ENCODE results near the gene TRIM71.

TRIM71 gene

GRCh38 chr3:32814361-32814760, 3.4 kb upstream of the TRIM71 start:
- H3K9me3 ChIP-seq (ENCODE audit: severe bottlenecking): peaks cover 8% of the 10 kb centered on the region
- H3K27ac ChIP-seq: no peak overlapping the region
- no peaks in the 10 kb centered on the region for H3K36me3 ChIP-seq
- no peaks in the 10 kb centered on the region for H3K27me3 ChIP-seq (ENCODE audit: insufficient read depth, low read depth, severe bottlenecking)
- no peak for DNase-seq
- H3K4me3 ChIP-seq (ENCODE audit: low read depth, low read length): no peak overlapping the region
- TF ChIP-seq CTCF (IDR thresholded peaks at IDR 0.05; ENCODE audit: low read depth, low read length): no peak

GRCh38 chr3:32815841-32816438, 1.9 kb upstream of the TRIM71 start:
- Histone ChIP-seq H3K4me3 (ENCODE audit: low read depth, low read length) (no peak overlapping the region), H3K9me3 (ENCODE audit: severe bottlenecking) (peaks cover 8% of the 10 kb centered on the region), H3K27me3 (ENCODE audit: insufficient read depth, low read depth, severe bottlenecking) (no peaks in the 10 kb centered on the region), H3K27ac (no peak overlapping the region), H3K36me3 (no peaks in the 10 kb centered on the region)
- no peak for DNase-seq
- TF ChIP-seq CTCF (IDR thresholded peaks at IDR 0.05; ENCODE audit: low read depth, low read length): no peak

- Histone ChIP-seq H3K9me3 (ENCODE audit: severe bottlenecking) (peaks cover 8% of the 10 kb centered on the region), H3K4me3 (ENCODE audit: low read depth, low read length) (no peak overlapping the region), H3K27me3 (ENCODE audit: insufficient read depth, low read depth, severe bottlenecking) (no peaks in the 10 kb centered on the region), H3K27ac (no peak overlapping the region), H3K36me3 (no peaks in the 10 kb centered on the region)
- no peak for DNase-seq
- TF ChIP-seq CTCF (IDR thresholded peaks at IDR 0.05; ENCODE audit: low read depth, low read length): no peak
Measured at GRCh38 chr3:32816439-32817256, 1.1 kb upstream of the TRIM71 start.

- DNase-seq: no peak
- no peak overlapping the region for H3K27ac ChIP-seq
- no peaks in the 10 kb centered on the region for H3K36me3 ChIP-seq
- H3K27me3 ChIP-seq (ENCODE audit: insufficient read depth, low read depth, severe bottlenecking): no peaks in the 10 kb centered on the region
- no peak overlapping the region for H3K4me3 ChIP-seq (ENCODE audit: low read depth, low read length)
- TF ChIP-seq CTCF (IDR thresholded peaks at IDR 0.05; ENCODE audit: low read depth, low read length): no peak
- H3K9me3 ChIP-seq (ENCODE audit: severe bottlenecking): peaks cover 8% of the 10 kb centered on the region
Measured at GRCh38 chr3:32817257-32817557, 590 bp upstream of the TRIM71 start.

- Histone ChIP-seq H3K36me3 (no peaks in the 10 kb centered on the region), H3K27ac (no peak overlapping the region), H3K27me3 (ENCODE audit: insufficient read depth, low read depth, severe bottlenecking) (no peaks in the 10 kb centered on the region), H3K4me3 (ENCODE audit: low read depth, low read length) (no peak overlapping the region), H3K9me3 (ENCODE audit: severe bottlenecking) (peaks cover 8% of the 10 kb centered on the region)
- DNase-seq: no peak
- TF ChIP-seq CTCF (IDR thresholded peaks at IDR 0.05; ENCODE audit: low read depth, low read length): no peak
Measured at GRCh38 chr3:32818229-32818969, 602 bp downstream of the TRIM71 start.

Measured in WERI-Rb-1 (cell line).